Panc1 (cell line): ENCODE results near the gene TMC3. TPM values are rescaled to one million over a fixed set of nuclear protein-coding genes. Genes with fewer than 3 reads are reported as not detected.

ENCODE experiments used
- ATAC-seq: fragments of 200-7000 bp; cut with Tn5 transposase; 2 replicates; pipeline ENCODE4 v1.9.1; 2020; ENCODE audit warnings: mild to moderate bottlenecking, moderate library complexity
- BruUV-seq: library from RNA; stranded (reverse); fragments of 400-500 nt; replicated peaks from 2 replicates; lab custom pipeline; 2021; lab: Mats Ljungman, UMichigan
- CTCF ChIA-PET: fragments of 300-600 bp; sonication (Branson Sonifier 250); formaldehyde crosslinking; loops from one replicate; lab custom pipeline; 2022; ENCODE audit warnings: antibody characterized with exemption; lab: Charles Lee
- POLR2A ChIA-PET: fragments of 300-600 bp; sonication (Branson Sonifier 250); formaldehyde crosslinking; loops from one replicate; lab custom pipeline; 2022; ENCODE audit warnings: antibody characterized with exemption; lab: Charles Lee
- DNase-seq: peaks from one replicate; pipeline ENCODE4 v3.0.0-alpha.2; 2010; ENCODE audit warnings: low read depth, low spot score
- H3K27ac ChIP-seq: 2 replicates; pipeline ENCODE4 v1.5.1; 2011; ENCODE audit warnings: mild to moderate bottlenecking, low read length, inconsistent platforms
- H3K27me3 ChIP-seq: fragments of 200-500 bp; sonication (Bioruptor generic); 2 replicates; pipeline ENCODE4 v1.6.0; 2014; ENCODE audit warnings: low read length, inconsistent platforms; ENCODE audit not compliant: control insufficient read depth, insufficient read depth
- H3K36me3 ChIP-seq: fragments of 200-500 bp; sonication (Bioruptor generic); 2 replicates; pipeline ENCODE4 v1.5.1; 2014; ENCODE audit warnings: inconsistent platforms, mild to moderate bottlenecking, low read length, moderate library complexity; ENCODE audit not compliant: control insufficient read depth, insufficient read depth
- H3K4me1 ChIP-seq: 2 replicates; pipeline ENCODE4 v1.5.1; 2011; ENCODE audit warnings: inconsistent platforms, mild to moderate bottlenecking, low read length, moderate library complexity; ENCODE audit not compliant: control insufficient read depth, insufficient read depth
- H3K4me3 ChIP-seq, 2 experiments: 2 replicates each; pipeline ENCODE4 v1.5.1; 2011 to 2012; ENCODE audit warnings: low read depth in 2 of 2, low read length in 2 of 2, mild to moderate bottlenecking in 2 of 2, inconsistent platforms in 1 of 2, moderate library complexity in 1 of 2
- H3K9me3 ChIP-seq: fragments of 200-500 bp; sonication (Bioruptor generic); 2 replicates; pipeline ENCODE4 v1.5.1; 2014; ENCODE audit warnings: low read depth, mild to moderate bottlenecking, inconsistent platforms, low read length, moderate library complexity; ENCODE audit not compliant: control insufficient read depth, insufficient read depth
- POLR2AphosphoS5 ChIP-seq: IDR thresholded peaks from 2 replicates; pipeline ENCODE4 v1.6.1; 2012; ENCODE audit warnings: mild to moderate bottlenecking, low read depth, low read length, moderate library complexity
- SIN3A ChIP-seq: IDR thresholded peaks from 2 replicates; pipeline ENCODE4 v1.6.1; 2012; ENCODE audit warnings: low read depth, mild to moderate bottlenecking, low read length, moderate library complexity, borderline replicate concordance; ENCODE audit not compliant: insufficient read depth
- TCF7L2 ChIP-seq: IDR thresholded peaks from 2 replicates; pipeline ENCODE4 v1.6.1; 2011; ENCODE audit warnings: mild to moderate bottlenecking, low read depth, low read length, inconsistent platforms
- in situ Hi-C: cut with HindIII; loops from 2 replicates; pipeline ENCODE4 v1.10.0; 2016; ENCODE audit warnings: low sequenced_read_pairs, low pct_unique_long_range_greater_than_20kb
- intact Hi-C: fragments of 100-400 bp; cut with micrococcal nuclease; formaldehyde crosslinking; loops from one replicate; pipeline ENCODE4 v1.10.0; 2022; ENCODE audit not compliant: unreplicated experiment
- total RNA-seq: library from RNA; stranded (reverse); gene quantifications from one replicate; pipeline ENCODE4 v1.2.1, GENCODE V29; 2021; ENCODE audit not compliant: unreplicated experiment
- TF ChIP-seq, protein P1 (sequence below): fragments of 450-650 bp; IDR thresholded peaks from 2 replicates; pipeline ENCODE4 v1.5.1; 2017; ENCODE audit warnings: mild to moderate bottlenecking
- TF ChIP-seq, protein P2 (sequence below), 2 experiments: IDR thresholded peaks; 2 replicates each; pipeline ENCODE4 v1.6.1; 2011 to 2012; ENCODE audit warnings: low read depth in 2 of 2, control low read depth in 1 of 2, low read length in 1 of 2, mild to moderate bottlenecking in 1 of 2, moderate library complexity in 1 of 2; ENCODE audit not compliant: insufficient read depth in 1 of 2

The TMC3 gene
- total RNA-seq, 1 experiment from 2014 or later: not detected

DNA sequence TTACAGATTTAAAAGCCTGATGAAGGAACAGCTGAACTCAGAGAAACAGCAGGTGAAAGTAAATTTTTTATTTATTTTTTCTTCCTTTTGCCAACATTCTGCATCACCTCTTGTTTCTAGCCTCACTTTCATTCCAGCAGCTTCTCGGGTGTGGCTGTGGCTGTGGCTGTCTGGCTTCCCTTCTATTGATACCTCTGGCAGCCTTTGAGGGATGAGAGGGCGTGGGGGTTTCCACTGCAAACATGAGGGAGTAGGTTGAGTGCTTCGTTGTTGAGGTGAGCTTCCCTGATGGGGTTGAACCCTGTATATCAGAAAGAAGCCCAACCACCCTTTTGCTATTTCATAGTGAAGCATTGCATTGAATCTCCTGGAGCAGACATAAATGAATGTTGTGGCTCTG, 6.2 kb upstream of the TMC3 start:
- no peaks in the 10 kb centered on the region for H3K36me3 ChIP-seq
- POLR2A ChIA-PET: interaction anchor here (0.6 kb wide), 1 partner anchor 391 kb away, joined by 3 read pairs; no protein-coding TSS in a partner anchor
- BruUV-seq: no TSS peak
- no peak for DNase-seq
- no peak overlapping the region for H3K27ac ChIP-seq
- H3K4me3 ChIP-seq: no peak overlapping the region
- in situ Hi-C loops (no loop called here), intact Hi-C loops (no loop called here)
- no peaks in the 10 kb centered on the region; the same call in 1 of the 2 replicates for H3K4me1 ChIP-seq
- H3K27me3 ChIP-seq: peaks cover 9% of the 10 kb centered on the region
- CTCF ChIA-PET: interaction anchor here (0.7 kb wide), 1 partner anchor 178 kb away, joined by 3 read pairs; no protein-coding TSS in a partner anchor
- TF ChIP-seq, protein P1, sequence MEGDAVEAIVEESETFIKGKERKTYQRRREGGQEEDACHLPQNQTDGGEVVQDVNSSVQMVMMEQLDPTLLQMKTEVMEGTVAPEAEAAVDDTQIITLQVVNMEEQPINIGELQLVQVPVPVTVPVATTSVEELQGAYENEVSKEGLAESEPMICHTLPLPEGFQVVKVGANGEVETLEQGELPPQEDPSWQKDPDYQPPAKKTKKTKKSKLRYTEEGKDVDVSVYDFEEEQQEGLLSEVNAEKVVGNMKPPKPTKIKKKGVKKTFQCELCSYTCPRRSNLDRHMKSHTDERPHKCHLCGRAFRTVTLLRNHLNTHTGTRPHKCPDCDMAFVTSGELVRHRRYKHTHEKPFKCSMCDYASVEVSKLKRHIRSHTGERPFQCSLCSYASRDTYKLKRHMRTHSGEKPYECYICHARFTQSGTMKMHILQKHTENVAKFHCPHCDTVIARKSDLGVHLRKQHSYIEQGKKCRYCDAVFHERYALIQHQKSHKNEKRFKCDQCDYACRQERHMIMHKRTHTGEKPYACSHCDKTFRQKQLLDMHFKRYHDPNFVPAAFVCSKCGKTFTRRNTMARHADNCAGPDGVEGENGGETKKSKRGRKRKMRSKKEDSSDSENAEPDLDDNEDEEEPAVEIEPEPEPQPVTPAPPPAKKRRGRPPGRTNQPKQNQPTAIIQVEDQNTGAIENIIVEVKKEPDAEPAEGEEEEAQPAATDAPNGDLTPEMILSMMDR: no peak
- no peak for TF ChIP-seq SIN3A
- no peak for TF ChIP-seq TCF7L2
- TF ChIP-seq, protein P2, sequence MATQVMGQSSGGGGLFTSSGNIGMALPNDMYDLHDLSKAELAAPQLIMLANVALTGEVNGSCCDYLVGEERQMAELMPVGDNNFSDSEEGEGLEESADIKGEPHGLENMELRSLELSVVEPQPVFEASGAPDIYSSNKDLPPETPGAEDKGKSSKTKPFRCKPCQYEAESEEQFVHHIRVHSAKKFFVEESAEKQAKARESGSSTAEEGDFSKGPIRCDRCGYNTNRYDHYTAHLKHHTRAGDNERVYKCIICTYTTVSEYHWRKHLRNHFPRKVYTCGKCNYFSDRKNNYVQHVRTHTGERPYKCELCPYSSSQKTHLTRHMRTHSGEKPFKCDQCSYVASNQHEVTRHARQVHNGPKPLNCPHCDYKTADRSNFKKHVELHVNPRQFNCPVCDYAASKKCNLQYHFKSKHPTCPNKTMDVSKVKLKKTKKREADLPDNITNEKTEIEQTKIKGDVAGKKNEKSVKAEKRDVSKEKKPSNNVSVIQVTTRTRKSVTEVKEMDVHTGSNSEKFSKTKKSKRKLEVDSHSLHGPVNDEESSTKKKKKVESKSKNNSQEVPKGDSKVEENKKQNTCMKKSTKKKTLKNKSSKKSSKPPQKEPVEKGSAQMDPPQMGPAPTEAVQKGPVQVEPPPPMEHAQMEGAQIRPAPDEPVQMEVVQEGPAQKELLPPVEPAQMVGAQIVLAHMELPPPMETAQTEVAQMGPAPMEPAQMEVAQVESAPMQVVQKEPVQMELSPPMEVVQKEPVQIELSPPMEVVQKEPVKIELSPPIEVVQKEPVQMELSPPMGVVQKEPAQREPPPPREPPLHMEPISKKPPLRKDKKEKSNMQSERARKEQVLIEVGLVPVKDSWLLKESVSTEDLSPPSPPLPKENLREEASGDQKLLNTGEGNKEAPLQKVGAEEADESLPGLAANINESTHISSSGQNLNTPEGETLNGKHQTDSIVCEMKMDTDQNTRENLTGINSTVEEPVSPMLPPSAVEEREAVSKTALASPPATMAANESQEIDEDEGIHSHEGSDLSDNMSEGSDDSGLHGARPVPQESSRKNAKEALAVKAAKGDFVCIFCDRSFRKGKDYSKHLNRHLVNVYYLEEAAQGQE (IDR thresholded peaks at IDR 0.05; ENCODE audit: insufficient read depth in 1 of 2, low read depth in 2 of 2, low read length in 1 of 2): no peak
- no peak for TF ChIP-seq POLR2AphosphoS5
- ATAC-seq: no peak
- no peaks in the 10 kb centered on the region for H3K9me3 ChIP-seq

DNA sequence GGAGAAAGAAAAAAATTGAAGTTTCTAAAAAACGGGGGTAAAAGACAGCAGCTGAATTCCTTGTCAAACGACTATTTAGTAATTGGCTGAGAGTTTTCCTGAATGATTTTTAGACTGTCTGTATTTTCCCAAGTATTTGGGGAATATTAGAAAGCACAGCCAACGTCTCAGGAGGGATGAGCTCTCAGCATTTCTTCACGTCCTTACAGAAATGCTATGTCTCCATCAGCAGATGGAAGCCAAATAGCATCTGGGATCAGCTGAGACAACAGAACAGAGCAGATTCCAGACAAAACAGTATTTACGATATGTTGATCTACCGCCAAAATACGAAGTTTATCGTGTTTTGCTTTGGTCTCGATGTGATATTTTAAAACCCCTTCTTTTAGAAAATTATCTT, 5.3 kb upstream of the TMC3 start:
- TF ChIP-seq SIN3A: no peak
- no peak for TF ChIP-seq TCF7L2
- TF ChIP-seq, protein P2 (IDR thresholded peaks at IDR 0.05; ENCODE audit: insufficient read depth in 1 of 2, low read depth in 2 of 2, low read length in 1 of 2): no peak
- TF ChIP-seq POLR2AphosphoS5: no peak
- TF ChIP-seq, protein P1: no peak
- peaks cover 16% of the 10 kb centered on the region for H3K27me3 ChIP-seq
- H3K9me3 ChIP-seq: no peaks in the 10 kb centered on the region
- H3K4me1 ChIP-seq: no peaks in the 10 kb centered on the region; the same call in 1 of the 2 replicates
- intact Hi-C loops: no loop called here
- H3K27ac ChIP-seq: no peak overlapping the region
- ChIA-PET POLR2A (interaction anchor here (0.6 kb wide), 1 partner anchor 149 kb away, joined by 3 read pairs; no protein-coding TSS in a partner anchor), CTCF (no interaction called here)
- BruUV-seq: no TSS peak
- no peak for ATAC-seq
- in situ Hi-C loops: no loop called here
- no peak for DNase-seq
- no peaks in the 10 kb centered on the region for H3K36me3 ChIP-seq
- H3K4me3 ChIP-seq: no peak overlapping the region
